Activated CD8-positive, alpha-beta T cell treated with anti-CD3 and anti-CD28 coated beads for 36 hours (primary cell): ENCODE results near the gene CRTAC1. TPM values are rescaled to one million over a fixed set of nuclear protein-coding genes. Genes with fewer than 3 reads are reported as not detected.

ENCODE experiments used
- ATAC-seq: fragments of 200-7000 bp; cut with Tn5 transposase; one replicate; pipeline ENCODE4 v1.10.0; 2021; ENCODE audit warnings: mild to moderate bottlenecking, moderate library complexity
- CTCF ChIA-PET: fragments of 350-600 bp; sonication (Branson Sonifier 250); formaldehyde crosslinking; loops from one replicate; lab custom pipeline; 2021; ENCODE audit warnings: antibody characterized with exemption; lab: Charles Lee
- POLR2A ChIA-PET: fragments of 350-600 bp; sonication (Branson Sonifier 250); formaldehyde crosslinking; loops from one replicate; lab custom pipeline; 2021; ENCODE audit warnings: antibody characterized with exemption; lab: Charles Lee
- DNase-seq: peaks from one replicate; pipeline ENCODE4 v3.0.0-alpha.2; 2020
- H3K27ac Mint-ChIP-seq: one replicate; pipeline ENCODE4 v1.8.0; 2021; ENCODE audit warnings: mild to moderate bottlenecking, mixed read lengths
- H3K27me3 Mint-ChIP-seq: one replicate; pipeline ENCODE4 v1.8.0; 2021; ENCODE audit warnings: mixed read lengths
- H3K36me3 Mint-ChIP-seq: one replicate; pipeline ENCODE4 v1.8.0; 2021; ENCODE audit warnings: low read depth, mixed read lengths
- H3K4me1 Mint-ChIP-seq: one replicate; pipeline ENCODE4 v1.8.0; 2021; ENCODE audit warnings: low read depth, mixed read lengths
- H3K4me3 Mint-ChIP-seq: one replicate; pipeline ENCODE4 v1.8.0; 2021; ENCODE audit warnings: mild to moderate bottlenecking, moderate library complexity, mixed read lengths
- H3K9me3 Mint-ChIP-seq: one replicate; pipeline ENCODE4 v1.8.0; 2021; ENCODE audit warnings: mixed read lengths
- CTCF ChIP-seq: fragments of 200-600 bp; IDR thresholded peaks from one replicate; pipeline ENCODE4 v1.8.0; 2022; ENCODE audit warnings: antibody characterized with exemption, mild to moderate bottlenecking
- intact Hi-C: fragments of 100-400 bp; cut with micrococcal nuclease; formaldehyde crosslinking; loops from one replicate; pipeline ENCODE4 v1.10.0; 2022
- total RNA-seq, 2 experiments: library from RNA; stranded (reverse); gene quantifications; one replicate each; pipeline ENCODE4 v1.2.3, GENCODE V29; 2021

Gene CRTAC1
- total RNA-seq, 2 experiments from 2014 or later: not detected

DNA sequence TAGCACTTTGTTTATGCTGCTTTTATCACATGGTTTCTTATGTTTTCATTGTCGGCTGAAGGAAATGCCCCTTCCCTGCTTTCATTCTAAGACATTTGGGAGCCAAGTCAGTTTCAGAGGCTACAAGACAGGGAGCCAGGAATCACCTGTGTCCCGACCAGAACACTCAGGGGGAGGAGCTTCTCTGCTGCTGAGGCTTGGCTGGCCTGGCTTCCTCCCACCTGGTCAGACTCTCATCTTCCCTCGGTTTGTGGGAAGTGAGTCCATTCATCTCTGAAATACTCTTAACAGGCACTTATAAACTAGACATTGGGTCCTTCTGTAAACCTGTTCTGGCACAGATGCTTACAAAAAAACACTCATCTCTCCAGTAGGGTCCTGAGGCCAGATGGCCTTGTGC lies 200.4 kb downstream of the CRTAC1 start:
- H3K36me3 Mint-ChIP-seq: no peaks in the 10 kb centered on the region
- H3K4me1 Mint-ChIP-seq: peaks cover 20% of the 10 kb centered on the region
- DNase-seq: no peak
- no peak overlapping the region for H3K4me3 Mint-ChIP-seq
- no peak for TF ChIP-seq CTCF
- ChIA-PET POLR2A (interaction anchor here (1.0 kb wide), 1 partner anchor 44 kb away, joined by 3 read pairs; no protein-coding TSS in a partner anchor), CTCF (interaction anchor here (1.6 kb wide), 1 partner anchor 38 kb away, joined by 6 read pairs; no protein-coding TSS in a partner anchor)
- H3K27ac Mint-ChIP-seq: no peak overlapping the region
- intact Hi-C loops: no loop called here
- ATAC-seq: no peak
- no peaks in the 10 kb centered on the region for H3K9me3 Mint-ChIP-seq
- H3K27me3 Mint-ChIP-seq: no peaks in the 10 kb centered on the region

- DNase-seq: no peak
- intact Hi-C loops: no loop called here
- Mint-ChIP-seq H3K9me3 (no peaks in the 10 kb centered on the region), H3K4me1 (peaks cover 20% of the 10 kb centered on the region), H3K4me3 (no peak overlapping the region), H3K27ac (no peak overlapping the region), H3K36me3 (no peaks in the 10 kb centered on the region), H3K27me3 (no peaks in the 10 kb centered on the region)
- TF ChIP-seq CTCF: no peak
- CTCF ChIA-PET: no interaction called here
- POLR2A ChIA-PET: no interaction called here
- ATAC-seq: peak; percentile 64
These were observed 201.7 kb downstream of the CRTAC1 start for GRCh38 chr10:97828721-97829120.

GRCh38 chr10:97827702-97828291 lies 202.6 kb downstream of the CRTAC1 start:
- no peak for ATAC-seq
- intact Hi-C loops: no loop called here
- no peak for DNase-seq
- no peaks in the 10 kb centered on the region for H3K36me3 Mint-ChIP-seq
- no peak overlapping the region for H3K4me3 Mint-ChIP-seq
- H3K27ac Mint-ChIP-seq: no peak overlapping the region
- no peaks in the 10 kb centered on the region for H3K9me3 Mint-ChIP-seq
- no peaks in the 10 kb centered on the region for H3K27me3 Mint-ChIP-seq
- ChIA-PET CTCF (interaction anchor here (1.5 to 2.2 kb wide), 2 partner anchors 37 to 42 kb away, joined by 5 read pairs; no protein-coding TSS in a partner anchor), POLR2A (no interaction called here)
- no peak for TF ChIP-seq CTCF
- H3K4me1 Mint-ChIP-seq: peaks cover 20% of the 10 kb centered on the region

DNA sequence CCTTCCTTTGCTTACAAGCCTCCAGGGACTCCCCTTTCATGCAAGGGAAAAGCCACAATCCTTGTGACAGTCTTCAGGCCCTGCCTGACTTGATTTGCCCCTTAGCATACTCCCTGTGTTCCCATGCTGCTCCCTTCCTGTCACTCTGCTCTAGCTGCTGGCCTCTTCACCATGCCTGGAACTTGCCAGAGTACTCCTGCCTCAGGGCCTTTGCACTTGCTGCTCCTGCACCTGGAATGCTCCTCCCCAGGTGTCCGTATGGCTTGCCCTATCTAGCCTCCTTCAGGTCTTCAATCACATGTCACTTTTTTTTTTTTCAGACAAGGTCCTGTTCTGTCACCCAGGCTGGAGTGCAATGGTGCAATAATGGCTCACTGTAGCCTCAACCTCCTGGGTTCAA lies 203.5 kb downstream of the CRTAC1 start:
- POLR2A ChIA-PET: no interaction called here
- no peak overlapping the region for H3K27ac Mint-ChIP-seq
- no peaks in the 10 kb centered on the region for H3K9me3 Mint-ChIP-seq
- DNase-seq (no peak), ATAC-seq (no peak)
- CTCF ChIA-PET: interaction anchor here (1.5 to 2.2 kb wide), 2 partner anchors 36 to 42 kb away, joined by 5 read pairs; no protein-coding TSS in a partner anchor
- H3K4me1 Mint-ChIP-seq: peaks cover 22% of the 10 kb centered on the region
- intact Hi-C loops: no loop called here
- H3K36me3 Mint-ChIP-seq: no peaks in the 10 kb centered on the region
- no peak overlapping the region for H3K4me3 Mint-ChIP-seq
- TF ChIP-seq CTCF: no peak
- H3K27me3 Mint-ChIP-seq: no peaks in the 10 kb centered on the region

- Mint-ChIP-seq H3K4me3 (no peak overlapping the region), H3K36me3 (no peaks in the 10 kb centered on the region), H3K27ac (no peak overlapping the region), H3K9me3 (no peaks in the 10 kb centered on the region), H3K27me3 (no peaks in the 10 kb centered on the region), H3K4me1 (peaks cover 21% of the 10 kb centered on the region)
- no peak for ATAC-seq
- ChIA-PET CTCF (interaction anchor here (1.6 kb wide), 1 partner anchor 44 kb away, joined by 5 read pairs; no protein-coding TSS in a partner anchor), POLR2A (no interaction called here)
- intact Hi-C loops: no loop called here
- DNase-seq: no peak
- no peak for TF ChIP-seq CTCF
These were observed 205.2 kb downstream of the CRTAC1 start for GRCh38 chr10:97825020-97825760.
